PC-3 (cell line): Measurements from ENCODE around the gene POP5.

ENCODE experiments used
- CTCF ChIP-seq: fragments of 300-600 bp; sonication (generic); conservative IDR thresholded peaks from 2 replicates; pipeline ENCODE4 v1.5.1; 2017; ENCODE audit warnings: antibody characterized with exemption, low read depth, mild to moderate bottlenecking, low read length
- EZH2 ChIP-seq: fragments of 300-600 bp; sonication (generic); IDR thresholded peaks from one replicate; pipeline ENCODE4 v1.6.1; 2017; ENCODE audit warnings: antibody characterized with exemption, mild to moderate bottlenecking, low read length; ENCODE audit not compliant: unreplicated experiment
- EZH2phosphoT487 ChIP-seq: fragments of 300-600 bp; sonication (generic); IDR thresholded peaks from 2 replicates; pipeline ENCODE4 v1.6.1; 2018; ENCODE audit warnings: mild to moderate bottlenecking, antibody characterized with exemption, low read length, borderline replicate concordance

GRCh38 chr12:120546050-120546386 lies 35.2 kb downstream of the POP5 start:
- TF ChIP-seq CTCF: no peak
- TF ChIP-seq EZH2: no peak
- TF ChIP-seq EZH2phosphoT487: no peak
